Ishikawa (cell line): ENCODE measurements around the gene ADAM11.

Experiments
- CEBPB ChIP-seq: IDR thresholded peaks from 2 replicates; pipeline ENCODE4 v1.6.1; 2012
- CREB1 ChIP-seq: IDR thresholded peaks from 2 replicates; pipeline ENCODE4 v1.6.1; 2012; ENCODE audit warnings: low read depth
- EGR1 ChIP-seq: IDR thresholded peaks from 2 replicates; pipeline ENCODE4 v1.6.1; 2012
- EP300 ChIP-seq: IDR thresholded peaks from 2 replicates; pipeline ENCODE4 v1.6.1; 2012; ENCODE audit warnings: borderline replicate concordance
- FOXM1 ChIP-seq: IDR thresholded peaks from 2 replicates; pipeline ENCODE4 v1.6.1; 2012; ENCODE audit warnings: low read depth, borderline replicate concordance
- NFIC ChIP-seq: IDR thresholded peaks from 2 replicates; pipeline ENCODE4 v1.6.1; 2012
- RAD21 ChIP-seq: IDR thresholded peaks from 2 replicates; pipeline ENCODE4 v1.6.1; 2012; ENCODE audit warnings: low read depth
- TAF1 ChIP-seq: IDR thresholded peaks from 2 replicates; pipeline ENCODE4 v1.6.1; 2012; ENCODE audit warnings: low read depth, mild to moderate bottlenecking
- TCF12 ChIP-seq: IDR thresholded peaks from 2 replicates; pipeline ENCODE4 v1.6.1; 2012; ENCODE audit warnings: low read depth
- TEAD4 ChIP-seq: IDR thresholded peaks from 2 replicates; pipeline ENCODE4 v1.6.1; 2012
- YY1 ChIP-seq: IDR thresholded peaks from 2 replicates; pipeline ENCODE4 v1.6.1; 2012; ENCODE audit warnings: low read depth
- ZBTB7A ChIP-seq: IDR thresholded peaks from 2 replicates; pipeline ENCODE4 v1.6.1; 2012; ENCODE audit warnings: low read depth
- TF ChIP-seq, protein P1 (sequence below): IDR thresholded peaks from 2 replicates; pipeline ENCODE4 v1.6.1; 2012
- TF ChIP-seq, protein P2 (sequence below): IDR thresholded peaks from 2 replicates; pipeline ENCODE4 v1.6.1; 2012; ENCODE audit warnings: low read depth, mild to moderate bottlenecking
- TF ChIP-seq, protein P3 (sequence below): IDR thresholded peaks from 2 replicates; pipeline ENCODE4 v1.6.1; 2012

ADAM11 gene

DNA sequence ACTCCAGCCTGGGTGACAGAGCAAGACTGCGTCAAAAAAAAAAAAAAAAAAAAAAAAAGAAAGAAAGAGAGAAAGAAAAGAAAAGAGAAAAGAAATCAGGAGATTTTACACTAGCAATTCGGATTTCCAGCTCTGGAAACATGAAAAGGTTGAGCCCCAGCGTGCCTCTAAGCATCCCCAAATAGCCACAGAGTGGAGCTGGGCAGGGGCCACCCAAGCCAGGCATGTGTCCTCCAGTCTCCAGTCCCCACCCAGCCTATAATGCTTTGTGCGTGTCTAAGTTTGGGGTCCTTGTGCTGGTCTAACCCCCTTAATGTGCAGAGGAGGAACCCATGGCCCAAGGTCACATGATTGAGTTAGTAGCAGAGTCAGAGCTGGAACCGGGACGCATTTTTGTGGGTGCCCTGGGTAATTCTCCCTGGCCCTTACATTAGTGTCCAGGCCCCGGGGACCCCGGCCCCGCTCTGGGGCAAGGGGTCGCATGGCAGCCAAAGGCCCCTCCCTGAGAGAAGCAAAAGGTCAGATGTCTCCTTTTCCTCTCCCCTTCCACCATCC, 19.9 kb downstream of the ADAM11 start:
- TF ChIP-seq TAF1: no peak
- no peak for TF ChIP-seq FOXM1
- TF ChIP-seq, protein P1, sequence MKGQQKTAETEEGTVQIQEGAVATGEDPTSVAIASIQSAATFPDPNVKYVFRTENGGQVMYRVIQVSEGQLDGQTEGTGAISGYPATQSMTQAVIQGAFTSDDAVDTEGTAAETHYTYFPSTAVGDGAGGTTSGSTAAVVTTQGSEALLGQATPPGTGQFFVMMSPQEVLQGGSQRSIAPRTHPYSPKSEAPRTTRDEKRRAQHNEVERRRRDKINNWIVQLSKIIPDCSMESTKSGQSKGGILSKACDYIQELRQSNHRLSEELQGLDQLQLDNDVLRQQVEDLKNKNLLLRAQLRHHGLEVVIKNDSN: peak; percentile 41; the same call in 1 of the 2 replicates
- TF ChIP-seq EGR1: no peak
- no peak for TF ChIP-seq EP300
- no peak for TF ChIP-seq NFIC
- no peak for TF ChIP-seq ZBTB7A
- TF ChIP-seq, protein P2, sequence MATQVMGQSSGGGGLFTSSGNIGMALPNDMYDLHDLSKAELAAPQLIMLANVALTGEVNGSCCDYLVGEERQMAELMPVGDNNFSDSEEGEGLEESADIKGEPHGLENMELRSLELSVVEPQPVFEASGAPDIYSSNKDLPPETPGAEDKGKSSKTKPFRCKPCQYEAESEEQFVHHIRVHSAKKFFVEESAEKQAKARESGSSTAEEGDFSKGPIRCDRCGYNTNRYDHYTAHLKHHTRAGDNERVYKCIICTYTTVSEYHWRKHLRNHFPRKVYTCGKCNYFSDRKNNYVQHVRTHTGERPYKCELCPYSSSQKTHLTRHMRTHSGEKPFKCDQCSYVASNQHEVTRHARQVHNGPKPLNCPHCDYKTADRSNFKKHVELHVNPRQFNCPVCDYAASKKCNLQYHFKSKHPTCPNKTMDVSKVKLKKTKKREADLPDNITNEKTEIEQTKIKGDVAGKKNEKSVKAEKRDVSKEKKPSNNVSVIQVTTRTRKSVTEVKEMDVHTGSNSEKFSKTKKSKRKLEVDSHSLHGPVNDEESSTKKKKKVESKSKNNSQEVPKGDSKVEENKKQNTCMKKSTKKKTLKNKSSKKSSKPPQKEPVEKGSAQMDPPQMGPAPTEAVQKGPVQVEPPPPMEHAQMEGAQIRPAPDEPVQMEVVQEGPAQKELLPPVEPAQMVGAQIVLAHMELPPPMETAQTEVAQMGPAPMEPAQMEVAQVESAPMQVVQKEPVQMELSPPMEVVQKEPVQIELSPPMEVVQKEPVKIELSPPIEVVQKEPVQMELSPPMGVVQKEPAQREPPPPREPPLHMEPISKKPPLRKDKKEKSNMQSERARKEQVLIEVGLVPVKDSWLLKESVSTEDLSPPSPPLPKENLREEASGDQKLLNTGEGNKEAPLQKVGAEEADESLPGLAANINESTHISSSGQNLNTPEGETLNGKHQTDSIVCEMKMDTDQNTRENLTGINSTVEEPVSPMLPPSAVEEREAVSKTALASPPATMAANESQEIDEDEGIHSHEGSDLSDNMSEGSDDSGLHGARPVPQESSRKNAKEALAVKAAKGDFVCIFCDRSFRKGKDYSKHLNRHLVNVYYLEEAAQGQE: no peak

DNA sequence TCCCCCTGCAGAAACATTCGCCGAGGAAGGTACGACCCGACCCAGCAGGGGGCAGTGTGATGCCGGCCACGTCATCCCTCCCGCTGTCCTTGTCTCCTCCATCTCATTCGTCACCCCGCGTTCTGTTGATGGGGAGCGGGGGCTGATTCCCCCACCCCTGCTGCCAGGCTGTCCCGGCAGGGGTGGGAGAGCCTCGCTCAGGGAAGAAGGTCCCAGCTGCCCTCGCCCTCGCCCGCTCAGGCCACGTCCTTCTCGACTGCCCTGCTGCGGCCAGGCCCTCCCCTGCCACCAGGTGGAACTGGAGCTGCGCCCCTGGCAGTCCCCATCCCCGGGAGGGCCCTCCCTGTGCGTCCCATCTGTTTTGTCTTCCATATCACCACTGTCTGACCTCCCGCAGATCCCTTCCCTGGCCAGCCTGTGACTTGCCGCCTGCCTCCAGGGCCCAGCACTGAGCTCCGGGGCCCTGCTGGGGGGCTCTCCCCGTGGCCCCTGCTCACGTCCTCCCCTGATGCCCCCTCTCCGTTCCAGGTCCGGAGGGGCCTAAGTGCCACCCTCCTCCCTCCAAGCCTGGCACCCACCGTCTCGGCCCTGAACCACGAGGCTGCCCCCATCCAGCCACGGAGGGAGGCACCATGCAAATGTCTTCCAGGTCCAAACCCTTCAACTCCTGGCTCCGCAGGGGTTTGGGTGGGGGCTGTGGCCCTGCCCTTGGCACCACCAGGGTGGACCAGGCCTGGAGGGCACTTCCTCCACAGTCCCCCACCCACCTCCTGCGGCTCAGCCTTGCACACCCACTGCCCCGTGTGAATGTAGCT, 20.6 kb downstream of the ADAM11 start:
- TF ChIP-seq YY1 (no peak), CREB1 (peak; percentile 68; the same call in 1 of the 2 replicates), RAD21 (peak; percentile 73)
- TF ChIP-seq, protein P3, sequence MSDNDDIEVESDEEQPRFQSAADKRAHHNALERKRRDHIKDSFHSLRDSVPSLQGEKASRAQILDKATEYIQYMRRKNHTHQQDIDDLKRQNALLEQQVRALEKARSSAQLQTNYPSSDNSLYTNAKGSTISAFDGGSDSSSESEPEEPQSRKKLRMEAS: 0 out of 2 replicates have a peak, but pooled peaks have one; percentile 13

DNA sequence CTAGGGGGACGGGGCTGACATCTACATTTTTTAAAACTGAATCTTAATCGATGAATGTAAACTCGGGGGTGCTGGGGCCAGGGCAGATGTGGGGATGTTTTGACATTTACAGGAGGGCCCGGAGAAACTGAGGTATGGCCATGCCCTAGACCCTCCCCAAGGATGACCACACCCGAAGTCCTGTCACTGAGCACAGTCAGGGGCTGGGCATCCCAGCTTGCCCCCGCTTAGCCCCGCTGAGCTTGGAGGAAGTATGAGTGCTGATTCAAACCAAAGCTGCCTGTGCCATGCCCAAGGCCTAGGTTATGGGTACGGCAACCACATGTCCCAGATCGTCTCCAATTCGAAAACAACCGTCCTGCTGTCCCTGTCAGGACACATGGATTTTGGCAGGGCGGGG, 21.4 kb downstream of the ADAM11 start:
- TF ChIP-seq CREB1 (no peak), TEAD4 (no peak), CEBPB (no peak), EGR1 (no peak), YY1 (no peak), TCF12 (no peak), TAF1 (no peak), EP300 (no peak), NFIC (no peak), FOXM1 (no peak)
- TF ChIP-seq, protein P3: no peak
- TF ChIP-seq, protein P1: no peak
- TF ChIP-seq, protein P2: no peak

DNA sequence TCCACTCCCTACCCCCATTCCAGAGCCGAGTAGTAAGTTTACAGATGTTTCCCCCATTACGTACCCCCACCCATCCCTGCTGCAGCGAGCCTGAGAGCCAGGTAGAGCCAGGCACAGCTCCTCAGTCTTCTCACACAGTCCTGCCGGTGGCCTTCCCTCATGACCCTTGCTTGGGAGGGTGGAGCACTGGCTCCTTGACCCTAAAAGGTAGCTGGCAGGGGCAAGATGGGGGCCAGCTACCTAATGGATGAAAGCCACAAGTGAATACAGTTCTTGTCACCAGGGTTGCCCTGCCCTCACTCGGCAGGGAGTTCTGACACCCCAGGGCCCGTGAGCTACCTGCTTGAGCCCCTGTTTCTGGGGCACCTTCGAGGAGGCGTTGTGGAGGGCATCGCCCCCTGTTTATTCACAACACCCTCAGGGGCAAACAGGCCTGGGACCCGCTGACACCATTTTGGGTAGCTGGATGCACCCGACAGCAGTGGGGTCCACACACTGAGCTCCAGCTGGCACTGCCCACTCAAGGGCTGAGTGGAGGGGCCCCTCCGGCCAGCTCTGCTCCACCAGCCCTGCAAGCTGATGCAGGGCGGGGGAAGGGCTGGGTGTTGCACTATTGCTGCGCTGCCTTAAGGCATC, 22.2 kb downstream of the ADAM11 start:
- TF ChIP-seq FOXM1 (no peak), CREB1 (no peak), RAD21 (no peak), NFIC (no peak), TCF12 (no peak), CEBPB (no peak), TEAD4 (no peak), EGR1 (no peak), ZBTB7A (no peak), YY1 (no peak), TAF1 (no peak), EP300 (no peak)
- TF ChIP-seq, protein P1: no peak
- TF ChIP-seq, protein P3: no peak
- TF ChIP-seq, protein P2: no peak
